K562 (cell line): ENCODE data around the gene ZFP62. TPM values are rescaled to one million over a fixed set of nuclear protein-coding genes. Genes with fewer than 3 reads are reported as not detected.

Experiments used
- ATAC-seq: fragments of 200-7000 bp; cut with Tn5 transposase; 3 replicates; pipeline ENCODE4 v1.9.1; 2020; ENCODE audit warnings: moderate library complexity
- BruUV-seq: library from RNA; stranded (reverse); fragments of 400-500 nt; replicated peaks from 2 replicates; lab custom pipeline; 2021; lab: Mats Ljungman, UMichigan
- CTCF ChIA-PET: fragments of 300-600 bp; formaldehyde crosslinking; extraction: SDS; loops from one replicate; lab custom pipeline; 2021; ENCODE audit warnings: low intra/inter-chr PET ratio; lab: Yijun Ruan, JAX
- POLR2A ChIA-PET: fragments of 300-600, 350-650 bp; sonication (Branson Sonifier 250); formaldehyde crosslinking; extraction: SDS; loops from one replicate; lab custom pipeline; 2021; ENCODE audit warnings: antibody characterized with exemption, inconsistent platforms; lab: Yijun Ruan, JAX
- DNase-seq, 4 experiments: peaks; one replicate each; pipeline versions ENCODE4 v3.0.0 to v3.0.0-alpha.2; 2011 to 2018; ENCODE audit warnings: low spot score in 3 of 4, mixed read lengths in 3 of 4; ENCODE audit errors: extremely low read depth in 1 of 4
- FAIRE-seq: peaks from 2 replicates; lab custom pipeline; 2011; peaks lifted over from hg19 to GRCh38; lab: Jason Lieb, UNC
- H2AFZ ChIP-seq: 2 replicates; pipeline ENCODE4 v1.6.0; 2011; ENCODE audit warnings: low read depth, low read length, control low read depth, inconsistent platforms
- H3K27ac ChIP-seq: fragments of 200-600 bp; 3 replicates; pipeline ENCODE4 v1.8.0; 2011; ENCODE audit warnings: low read depth, mild to moderate bottlenecking, control low read depth, inconsistent platforms, low read length, moderate library complexity, mixed read lengths; ENCODE audit errors: extremely low read depth
- H3K27me3 ChIP-seq, 2 experiments: fragments of 300-600 bp in 1 of 2; 2 replicates in 1 of 2; 3 replicates in 1 of 2; pipeline versions ENCODE4 v1.6.0 to v1.8.0; 2011; ENCODE audit warnings: inconsistent platforms in 2 of 2, low read length in 2 of 2, mild to moderate bottlenecking in 1 of 2, mixed read lengths in 1 of 2, moderate library complexity in 1 of 2; ENCODE audit not compliant: control insufficient read depth in 2 of 2, insufficient read depth in 2 of 2
- H3K36me3 ChIP-seq: fragments of 300-600 bp; 3 replicates; pipeline ENCODE4 v1.8.0; 2011; ENCODE audit warnings: mild to moderate bottlenecking, low read length, inconsistent platforms; ENCODE audit not compliant: control insufficient read depth, insufficient read depth
- H3K4me1 ChIP-seq, 2 experiments: fragments of 200-600 bp in 1 of 2; replicated peaks in 1 of 2; 2 replicates in 1 of 2; 3 replicates in 1 of 2; pipeline versions ENCODE4 v1.5.1 to v1.8.0; 2011; ENCODE audit warnings: inconsistent platforms in 2 of 2, low read length in 2 of 2, mild to moderate bottlenecking in 1 of 2, mixed read lengths in 1 of 2, moderate library complexity in 1 of 2; ENCODE audit not compliant: control insufficient read depth in 2 of 2, insufficient read depth in 2 of 2
- H3K4me2 ChIP-seq: 2 replicates; pipeline ENCODE4 v1.6.1; 2011; ENCODE audit warnings: low read length, control low read depth, inconsistent platforms, mixed read lengths; ENCODE audit not compliant: insufficient read depth
- H3K4me3 ChIP-seq: fragments of 200-600 bp; sonication (generic), shearing (Covaris generic); 2 replicates; pipeline ENCODE4 v1.5.1; 2016; ENCODE audit warnings: control low read depth, inconsistent platforms
- H3K79me2 ChIP-seq: fragments of 200-600 bp; 3 replicates; pipeline ENCODE4 v1.8.0; 2011; ENCODE audit warnings: low read length, inconsistent platforms; ENCODE audit not compliant: control insufficient read depth, insufficient read depth
- H3K9ac ChIP-seq, 2 experiments: 2 replicates each; pipeline versions ENCODE4 v1.6.0 to v1.6.1; 2011; ENCODE audit warnings: low read depth in 2 of 2, low read length in 2 of 2, control low read depth in 1 of 2, inconsistent platforms in 1 of 2, mild to moderate bottlenecking in 1 of 2, mixed read lengths in 1 of 2; ENCODE audit not compliant: insufficient read depth in 1 of 2
- H3K9me1 ChIP-seq: one replicate; pipeline ENCODE4 v1.6.0; 2011; ENCODE audit warnings: inconsistent platforms, mild to moderate bottlenecking, low read length, moderate library complexity; ENCODE audit not compliant: control insufficient read depth, insufficient read depth
- H3K9me3 ChIP-seq: replicated peaks from 2 replicates; pipeline ENCODE4 v1.5.1; 2011; ENCODE audit warnings: low read depth, low read length, inconsistent platforms; ENCODE audit not compliant: control insufficient read depth, insufficient read depth
- H4K20me1 ChIP-seq: replicated peaks from 2 replicates; pipeline ENCODE4 v1.6.1; 2011; ENCODE audit warnings: low read length, inconsistent platforms, mixed read lengths; ENCODE audit not compliant: control insufficient read depth, insufficient read depth
- FIP1L1 ChIP-seq: fragments of 200-400 bp; formaldehyde crosslinking; IDR thresholded peaks from 2 replicates; pipeline ENCODE4 v1.6.1; 2018; ENCODE audit warnings: mild to moderate bottlenecking, low read depth, low read length; ENCODE audit not compliant: poor library complexity, severe bottlenecking
- MGA ChIP-seq: fragments of 450-650 bp; IDR thresholded peaks from 2 replicates; pipeline ENCODE4 v1.6.1; 2016; ENCODE audit warnings: mild to moderate bottlenecking, moderate library complexity
- NFE2L1 ChIP-seq: fragments of 450-650 bp; IDR thresholded peaks from 2 replicates; pipeline ENCODE4 v1.6.1; 2016; ENCODE audit warnings: missing genetic modification characterization, low read depth, mild to moderate bottlenecking, missing compliant biosample characterization, moderate library complexity, borderline replicate concordance
- PHB2 ChIP-seq: fragments of 450-650 bp; IDR thresholded peaks from 2 replicates; pipeline ENCODE4 v1.6.1; 2017; ENCODE audit warnings: low read depth
- U2AF1 ChIP-seq: fragments of 200-400 bp; formaldehyde crosslinking; optimal IDR thresholded peaks from 2 replicates; pipeline ENCODE3; 2017; ENCODE audit warnings: mild to moderate bottlenecking, low read depth, low read length, moderate library complexity
- ZNF76 ChIP-seq: fragments of 250-450 bp; sonication (Bioruptor Pico); IDR thresholded peaks from 2 replicates; pipeline ENCODE4 v1.4.0; 2020; ENCODE audit warnings: mild to moderate bottlenecking, moderate library complexity, borderline replicate concordance
- WGBS: fragments of 100-300 bp; shearing (Covaris generic); methylation state at CpG from one replicate; pipeline ENCODE4 v1.1.6; 2016; ENCODE audit warnings: low coverage, mixed read lengths; ENCODE audit not compliant: insufficient coverage; ENCODE audit errors: missing lambda C conversion rate; 5-methylcytosine and 5-hydroxymethylcytosine counted together
- in situ Hi-C: fragments of 300-500 bp; cut with MboI; formaldehyde crosslinking; loops from 4 replicates; pipeline ENCODE4 v1.15.0; 2018; ENCODE audit warnings: inconsistent platforms, mixed read lengths
- intact Hi-C: fragments of 100-400 bp; cut with micrococcal nuclease; formaldehyde crosslinking; loops from 2 replicates; pipeline ENCODE4 v1.14.2; 2022
- polyA plus RNA-seq, 8 experiments: library from polyadenylated mRNA; depleted of rRNA in 4 of 8; stranded (reverse) in 5 of 8; unstranded in 3 of 8; fragments of >200 nt; fragmentation: Nextera tagmentation in 2 of 8; fragmentation: Illumina TruSeq in 1 of 8; extraction: Ambion mirVana in 2 of 8; extraction: Trizol in 1 of 8; gene quantifications; 2 replicates each; pipeline versions ENCODE4 v1.2.1 to v1.2.3, GENCODE V29; 2011 to 2014; ENCODE audit warnings: inconsistent platforms in 1 of 8, missing spikeins in 1 of 8
- total RNA-seq, 7 experiments: library from RNA; depleted of rRNA in 6 of 7; stranded (reverse); fragments of >200 nt in 6 of 7; fragmentation: Illumina TruSeq in 2 of 7; extraction: Trizol in 2 of 7; gene quantifications; 2 replicates each; pipeline versions ENCODE4 v1.2.1 to v1.2.3, GENCODE V29; 2011 to 2021; ENCODE audit warnings: low replicate concordance in 1 of 7
- TF ChIP-seq, protein P1 (sequence below): sonication (generic); formaldehyde crosslinking; IDR thresholded peaks from 2 replicates; pipeline ENCODE4 v1.4.0; 2020; ENCODE audit warnings: mild to moderate bottlenecking, missing genetic modification reagents

Gene ZFP62
- total and polyA plus RNA-seq, 9 of the 15 experiments (the other 6 are each of a cell fraction or from before 2014, with no cell fraction given), result 12.2 to 37.5 (median 25.0) TPM

- Histone ChIP-seq H3K36me3 (peaks cover 42% of the 10 kb centered on the region; the same call in 2 of the 3 replicates), H3K4me1 (peaks cover 13 to 15% of the 10 kb centered on the region in 2 experiments; a peak in 4 of 5 replicates), H3K9me3 (no peaks in the 10 kb centered on the region; the same call in 1 of the 2 replicates), H3K27ac (no peak overlapping the region), H3K27me3 (no peaks in the 10 kb centered on the region), H4K20me1 (no peaks in the 10 kb centered on the region), H3K79me2 (peaks cover 28% of the 10 kb centered on the region), H2AFZ (no peak overlapping the region), H3K4me2 (no peak overlapping the region), H3K9me1 (no peaks in the 10 kb centered on the region), H3K9ac (no peak overlapping the region), H3K4me3 (no peak overlapping the region)
- no peak for ATAC-seq
- no peak for FAIRE-seq
- no TSS peak for BruUV-seq
- CTCF ChIA-PET, result interaction anchor here (0.6 kb wide), 1 partner anchor 10 kb away, joined by 3 read pairs; no protein-coding TSS in a partner anchor
- POLR2A ChIA-PET, result no interaction called here
- no peak for DNase-seq
- intact Hi-C loops (no loop called here), in situ Hi-C loops (no loop called here)
- 97% methylated on average over 6 of the region's 6 CpGs for WGBS
- TF ChIP-seq, protein P1, sequence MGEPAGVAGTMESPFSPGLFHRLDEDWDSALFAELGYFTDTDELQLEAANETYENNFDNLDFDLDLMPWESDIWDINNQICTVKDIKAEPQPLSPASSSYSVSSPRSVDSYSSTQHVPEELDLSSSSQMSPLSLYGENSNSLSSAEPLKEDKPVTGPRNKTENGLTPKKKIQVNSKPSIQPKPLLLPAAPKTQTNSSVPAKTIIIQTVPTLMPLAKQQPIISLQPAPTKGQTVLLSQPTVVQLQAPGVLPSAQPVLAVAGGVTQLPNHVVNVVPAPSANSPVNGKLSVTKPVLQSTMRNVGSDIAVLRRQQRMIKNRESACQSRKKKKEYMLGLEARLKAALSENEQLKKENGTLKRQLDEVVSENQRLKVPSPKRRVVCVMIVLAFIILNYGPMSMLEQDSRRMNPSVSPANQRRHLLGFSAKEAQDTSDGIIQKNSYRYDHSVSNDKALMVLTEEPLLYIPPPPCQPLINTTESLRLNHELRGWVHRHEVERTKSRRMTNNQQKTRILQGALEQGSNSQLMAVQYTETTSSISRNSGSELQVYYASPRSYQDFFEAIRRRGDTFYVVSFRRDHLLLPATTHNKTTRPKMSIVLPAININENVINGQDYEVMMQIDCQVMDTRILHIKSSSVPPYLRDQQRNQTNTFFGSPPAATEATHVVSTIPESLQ (CRISPR knock-in tag), result no peak
- TF ChIP-seq U2AF1, result no peak
- no peak for TF ChIP-seq MGA
- no peak for TF ChIP-seq PHB2
- TF ChIP-seq ZNF76 (CRISPR knock-in tag), result no peak
- TF ChIP-seq NFE2L1 (tag), result no peak
- no peak for TF ChIP-seq FIP1L1
These were observed 2.5 kb downstream of the ZFP62 start for GRCh38 chr5:180858586-180858985.
